Measurements from ENCODE around the gene NAA15.
"Not testable (repeated sequence)": the region's sequence is repeated elsewhere in the genome, so short reads cannot be mapped to it uniquely, and the experiment has no call there.

Gene NAA15

DNA sequence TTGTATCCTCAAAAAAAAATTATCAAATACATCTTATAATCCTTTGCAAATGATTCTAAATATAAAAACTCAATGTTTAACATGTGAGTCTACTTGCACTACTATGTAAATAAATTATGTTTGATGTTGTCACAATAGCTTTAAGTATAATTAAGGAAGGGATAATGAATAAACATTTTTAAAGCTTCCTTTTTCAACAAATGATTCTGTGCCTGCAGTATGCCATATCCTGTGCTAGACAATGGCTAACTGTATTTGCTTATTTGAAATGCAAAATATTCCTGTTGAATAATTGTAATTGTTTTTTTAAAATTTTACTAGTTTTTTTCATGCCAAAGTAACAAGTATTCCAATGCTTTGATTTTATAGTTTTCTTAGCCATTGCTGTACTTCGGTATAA lies 60.0 kb downstream of the NAA15 start:
- no peak for DNase-seq (ENCODE audit: low read depth in 2 of 2, low spot score in 1 of 2)

DNA sequence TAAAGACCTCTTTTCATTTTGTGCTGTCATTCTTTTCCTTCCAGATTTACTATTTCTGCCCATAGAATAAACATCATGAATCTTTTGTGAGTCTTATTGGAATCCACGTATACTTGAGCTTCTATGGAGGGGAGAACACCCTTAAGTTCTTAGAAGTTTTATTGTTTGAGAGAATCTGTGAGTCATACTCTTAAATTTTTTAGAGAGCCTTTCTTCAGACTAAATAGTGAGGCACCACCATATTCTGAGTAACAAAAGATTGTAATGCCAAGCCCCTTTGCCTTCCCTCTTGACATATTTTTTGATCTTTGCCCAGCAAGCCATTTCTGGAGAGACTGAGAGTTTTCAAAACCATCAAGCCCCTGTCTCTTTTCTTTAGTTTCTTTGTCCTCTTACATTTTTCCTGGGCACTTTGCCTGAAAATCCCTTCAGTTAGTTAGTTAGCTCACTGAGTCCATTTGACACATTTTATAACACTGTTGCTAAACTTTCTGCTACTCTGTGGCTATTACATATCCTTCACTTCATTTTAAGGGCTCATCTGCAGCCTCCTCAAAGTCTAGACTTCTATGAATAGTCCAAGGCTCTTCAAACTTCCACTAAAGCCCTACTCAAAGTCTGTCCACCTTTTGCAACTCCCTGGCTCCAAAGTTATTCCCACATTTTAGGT lies 66.3 kb downstream of the NAA15 start:
- no peak for DNase-seq (ENCODE audit: low read depth in 2 of 2, low spot score in 1 of 2)

DNA sequence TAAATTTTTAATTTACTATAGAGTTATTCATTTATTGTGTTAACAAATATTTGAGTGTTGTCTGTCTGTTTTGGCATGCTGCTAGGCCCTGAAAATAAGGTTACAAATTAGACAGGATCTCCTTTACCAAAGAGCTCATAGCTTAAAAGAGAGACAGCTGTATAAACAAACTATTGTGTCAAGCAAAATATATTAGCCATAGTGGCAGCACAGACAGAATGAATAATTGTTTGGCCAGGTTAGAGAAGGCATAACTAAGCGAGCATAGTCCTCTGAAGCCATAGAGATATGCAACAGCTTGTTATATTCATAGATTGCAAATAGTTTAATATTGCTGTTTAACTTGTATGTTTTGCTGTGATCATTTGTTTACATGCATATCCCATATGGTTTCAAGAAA lies 67.7 kb downstream of the NAA15 start:
- no peak for DNase-seq (ENCODE audit: low read depth in 2 of 2, low spot score in 1 of 2)

DNA sequence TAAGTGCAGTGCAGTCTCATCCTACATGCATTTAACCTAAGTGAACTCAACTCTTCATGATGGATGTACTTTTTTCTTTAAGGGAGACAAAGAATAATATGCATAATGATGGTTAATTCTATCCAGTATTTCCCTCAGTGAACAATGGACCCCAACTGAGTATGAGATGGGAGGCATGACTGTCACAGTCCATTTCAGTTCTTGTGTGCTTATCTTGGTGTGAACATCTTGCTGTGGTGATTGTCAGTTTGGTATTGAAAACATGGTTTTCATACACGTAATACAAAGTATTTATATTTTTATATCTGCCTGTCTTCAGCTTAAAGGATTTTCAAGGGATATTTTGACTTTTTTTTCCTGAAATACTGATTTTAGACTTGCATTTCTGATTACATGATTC lies 72.9 kb downstream of the NAA15 start:
- DNase-seq (ENCODE audit: low read depth in 2 of 2, low spot score in 1 of 2), result no peak

DNA sequence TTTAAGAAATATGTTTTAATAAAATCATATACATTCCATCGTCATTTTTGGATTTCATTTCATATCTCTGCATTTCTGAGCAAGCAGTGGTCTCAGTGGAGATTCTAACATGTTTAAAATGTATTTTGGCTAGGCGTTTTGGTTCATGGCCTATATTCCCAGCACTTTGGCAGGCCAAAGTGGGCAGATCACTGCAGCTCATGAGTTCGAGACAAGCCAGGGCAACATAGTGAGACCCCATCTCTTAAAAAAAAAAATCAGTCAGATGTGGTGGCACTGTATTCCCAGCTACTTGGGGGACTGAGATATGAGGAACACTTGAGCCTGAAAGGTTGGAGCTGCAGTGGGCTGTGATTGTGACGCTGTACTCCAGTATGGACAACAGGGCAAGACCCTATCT lies 85.1 kb downstream of the NAA15 start:
- DNase-seq (ENCODE audit: low read depth in 2 of 2, low spot score in 1 of 2), result no peak

DNA sequence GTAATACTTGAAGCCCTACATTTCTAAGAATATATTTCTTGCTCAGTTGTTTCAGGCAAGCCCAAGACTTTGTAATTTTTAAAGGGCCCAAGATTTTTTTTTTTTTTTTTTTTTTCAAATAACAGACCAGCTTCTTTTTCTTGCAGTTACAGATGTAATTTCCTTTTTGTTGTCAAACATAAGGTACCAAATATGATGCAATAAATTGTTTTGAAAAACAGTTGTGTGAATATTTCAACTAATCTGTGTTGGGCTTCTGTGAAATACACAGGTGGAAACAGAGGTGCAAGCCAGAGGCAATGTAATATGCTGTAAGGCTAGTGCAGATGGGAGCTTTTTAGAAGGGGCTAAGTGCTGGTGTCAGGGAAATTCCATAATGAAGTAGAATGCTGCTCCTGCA lies 87.8 kb downstream of the NAA15 start:
- DNase-seq (ENCODE audit: low read depth in 2 of 2, low spot score in 1 of 2), result no peak

DNA sequence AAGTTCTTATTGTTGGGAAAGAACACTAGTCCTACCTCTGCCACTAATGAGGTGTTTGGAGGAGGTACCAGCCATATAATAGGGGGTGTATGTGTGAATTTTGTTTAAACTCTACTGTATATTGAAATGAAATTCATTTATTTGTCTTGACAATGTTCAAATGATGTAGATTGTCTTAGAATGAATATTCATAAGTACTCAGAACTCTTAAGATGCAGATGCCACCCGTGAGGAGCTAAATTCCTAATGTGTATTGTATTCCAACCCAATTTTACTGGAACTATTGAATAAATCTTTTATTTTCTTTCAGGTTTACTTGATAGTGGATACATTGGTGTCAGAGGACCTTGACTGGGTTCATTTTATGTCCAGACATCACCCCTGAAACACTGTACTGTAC lies 88.7 kb downstream of the NAA15 start:
- no peak for DNase-seq (ENCODE audit: low read depth in 2 of 2, low spot score in 1 of 2)

DNA sequence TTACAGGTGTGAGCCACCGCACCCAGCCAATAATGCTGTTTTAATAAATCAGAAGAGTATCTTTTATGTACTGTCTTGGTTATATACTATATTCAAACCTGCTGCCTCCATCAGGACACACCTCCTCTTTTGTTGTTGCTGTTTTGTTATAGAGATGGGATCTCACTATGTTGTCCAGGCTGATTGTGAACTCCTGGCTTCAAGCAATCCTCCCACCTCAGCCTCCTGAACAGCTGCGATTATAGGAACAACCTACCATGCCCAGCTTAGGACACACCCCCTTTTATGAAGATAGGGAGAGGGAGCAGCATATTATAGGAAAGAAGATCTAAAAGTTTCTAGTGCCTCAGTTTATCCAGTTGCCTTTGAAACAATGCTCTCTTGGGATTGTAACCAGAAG lies 90.4 kb downstream of the NAA15 start:
- DNase-seq (ENCODE audit: low read depth in 2 of 2, low spot score in 1 of 2), result no peak

DNA sequence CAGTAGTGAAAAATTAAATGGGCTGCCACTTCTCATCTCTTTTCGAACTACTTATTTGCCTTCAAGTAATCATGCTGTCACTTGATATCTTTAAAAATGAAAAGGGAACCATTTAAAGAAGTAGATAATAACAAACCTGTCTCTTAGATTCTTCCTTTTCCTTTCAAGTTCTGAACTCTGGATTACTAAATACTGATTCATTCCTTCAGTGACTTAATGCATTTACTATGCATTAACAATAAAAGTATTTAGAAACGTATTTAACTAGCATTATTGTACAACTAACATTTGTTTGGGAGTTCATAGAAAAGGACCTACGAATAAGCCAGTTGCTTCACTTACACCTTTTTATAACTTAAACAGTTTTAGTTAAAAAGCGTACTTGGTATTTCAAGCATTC lies 91.5 kb downstream of the NAA15 start:
- no peak for DNase-seq (ENCODE audit: low read depth in 2 of 2, low spot score in 1 of 2)

DNA sequence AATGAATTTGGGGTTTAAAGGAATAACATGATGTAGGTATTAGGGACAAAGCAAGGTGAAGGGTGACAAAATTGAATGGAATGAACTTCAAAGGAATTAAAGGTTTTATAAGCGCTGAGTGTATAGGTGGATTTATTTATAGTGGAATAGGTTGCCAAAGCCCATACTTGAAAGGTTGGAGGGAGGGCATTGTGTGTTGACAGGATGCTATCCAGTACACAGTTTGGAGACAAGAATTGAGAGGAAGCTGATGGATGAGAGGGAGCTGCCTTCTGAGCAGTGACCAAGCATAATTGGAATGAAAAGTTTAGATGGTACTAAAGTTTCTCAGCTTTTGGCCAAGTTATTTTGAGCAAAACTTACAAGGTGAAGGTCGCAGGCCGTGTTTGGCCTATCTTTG lies 100.1 kb downstream of the NAA15 start:
- no peak for DNase-seq (ENCODE audit: low read depth in 2 of 2, low spot score in 1 of 2)

DNA sequence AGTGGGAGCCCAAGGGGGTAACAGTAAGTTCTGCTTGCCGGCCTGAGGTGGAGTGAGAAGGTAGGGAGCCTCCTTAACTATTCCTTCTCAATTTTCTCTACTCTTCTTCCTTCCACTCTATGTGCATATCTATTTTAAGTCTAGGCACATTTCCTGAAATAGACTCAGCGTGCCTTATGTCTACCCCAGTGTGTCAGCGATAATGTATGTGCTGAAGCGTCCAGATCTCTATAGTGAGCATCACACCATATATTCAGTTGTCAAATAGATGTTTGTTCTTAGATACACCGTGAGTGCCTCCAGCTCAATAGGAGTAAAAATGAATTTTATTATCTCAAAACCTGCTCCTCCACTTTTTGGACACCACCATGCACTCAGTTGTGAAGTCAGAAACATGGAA lies 101.1 kb downstream of the NAA15 start:
- DNase-seq (ENCODE audit: low read depth in 2 of 2, low spot score in 1 of 2), result no peak

DNA sequence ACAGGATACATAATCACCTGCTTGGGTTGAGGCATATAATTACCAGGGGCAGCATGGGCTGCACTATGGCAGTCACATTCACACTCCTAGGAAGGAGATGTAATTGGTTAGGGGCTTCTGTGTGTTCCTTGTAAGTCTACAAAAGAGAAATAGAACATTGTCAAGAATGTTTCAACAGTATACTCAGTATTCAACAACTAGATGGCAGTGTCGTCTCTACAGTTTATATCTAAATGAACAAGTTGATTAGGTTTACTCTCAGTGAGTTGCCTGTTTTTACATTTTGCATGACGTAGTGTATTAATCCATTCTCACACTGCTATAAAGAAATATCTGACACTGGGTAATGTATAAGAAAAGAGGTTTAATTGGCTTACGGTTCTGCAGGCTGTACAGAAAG lies 102.2 kb downstream of the NAA15 start:
- no peak for DNase-seq (ENCODE audit: low read depth in 2 of 2, low spot score in 1 of 2)

DNA sequence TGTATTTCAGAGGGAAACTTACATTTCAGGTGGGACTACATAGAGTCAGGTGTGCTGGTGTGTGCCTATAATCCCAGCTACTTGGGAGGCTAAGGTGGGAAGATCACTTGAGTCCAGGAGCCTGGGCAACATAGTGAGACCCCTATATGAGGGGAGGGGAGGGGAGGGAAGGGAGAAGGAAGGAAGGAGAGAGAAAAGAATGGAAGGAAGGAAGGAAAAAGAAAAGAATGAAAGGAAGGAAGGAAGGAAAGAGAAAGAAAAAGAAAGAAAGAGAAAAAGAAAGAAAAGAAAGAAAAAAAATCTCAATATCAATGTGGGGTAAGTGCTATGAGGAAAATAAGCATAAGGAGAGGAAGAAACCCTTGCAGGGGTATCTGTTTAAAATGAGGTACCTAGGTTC lies 109.0 kb downstream of the NAA15 start:
- no peak for DNase-seq (ENCODE audit: low read depth in 2 of 2, low spot score in 1 of 2)

DNA sequence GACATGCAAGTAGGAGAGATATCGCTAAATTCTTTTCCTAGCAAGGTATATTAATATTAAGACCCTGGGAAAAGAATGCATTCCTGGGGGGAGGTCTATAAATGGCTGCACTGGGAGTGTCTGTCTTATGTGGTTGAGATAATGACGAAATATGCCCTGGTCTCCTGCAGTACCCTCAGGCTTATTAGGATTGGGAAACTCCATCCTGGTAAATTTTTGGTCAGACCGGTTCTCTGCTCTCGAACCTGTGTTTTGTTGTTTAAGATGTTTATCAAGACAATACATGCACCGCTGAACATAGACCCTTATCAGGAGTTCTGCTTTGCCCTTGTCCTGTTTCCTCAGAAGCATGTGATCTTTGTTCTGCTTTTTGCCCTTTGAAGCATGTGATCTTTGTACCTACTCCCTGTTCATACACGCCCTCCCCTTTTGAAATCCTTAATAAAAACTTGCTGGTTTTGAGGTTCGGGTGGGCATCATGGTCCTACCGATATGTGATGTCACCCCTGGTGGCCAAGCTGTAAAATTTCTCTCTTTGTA lies 113.4 kb downstream of the NAA15 start:
- DNase-seq (ENCODE audit: low read depth in 2 of 2, low spot score in 1 of 2), result not testable (repeated sequence)

DNA sequence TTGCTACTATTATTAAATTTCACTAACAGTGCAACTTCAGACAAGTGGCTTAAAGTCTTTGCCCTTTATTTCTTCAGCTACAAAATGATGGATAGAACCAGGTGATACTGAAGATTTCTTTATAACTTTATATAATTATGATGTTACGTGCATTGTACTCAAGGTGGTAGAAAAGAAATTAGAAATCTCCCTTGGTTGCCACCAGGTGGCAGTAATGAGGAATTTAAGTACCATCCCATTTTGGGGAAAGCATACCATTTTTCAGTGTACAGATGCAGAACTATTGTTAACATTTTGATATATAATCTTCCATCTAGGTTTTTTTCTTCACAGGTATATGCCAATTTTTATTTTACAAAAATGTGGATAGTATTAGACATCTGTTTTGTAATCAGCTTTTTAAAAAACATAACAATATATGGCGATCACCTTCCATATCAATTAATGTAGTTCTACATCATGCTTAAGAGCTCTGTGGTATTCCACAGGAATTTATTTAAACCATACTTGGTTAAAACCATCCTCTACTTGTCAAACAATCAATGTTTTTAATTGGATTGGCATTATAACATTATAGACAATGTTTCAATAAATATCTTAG lies 114.9 kb downstream of the NAA15 start:
- DNase-seq (ENCODE audit: low read depth in 2 of 2, low spot score in 1 of 2), result no peak

DNA sequence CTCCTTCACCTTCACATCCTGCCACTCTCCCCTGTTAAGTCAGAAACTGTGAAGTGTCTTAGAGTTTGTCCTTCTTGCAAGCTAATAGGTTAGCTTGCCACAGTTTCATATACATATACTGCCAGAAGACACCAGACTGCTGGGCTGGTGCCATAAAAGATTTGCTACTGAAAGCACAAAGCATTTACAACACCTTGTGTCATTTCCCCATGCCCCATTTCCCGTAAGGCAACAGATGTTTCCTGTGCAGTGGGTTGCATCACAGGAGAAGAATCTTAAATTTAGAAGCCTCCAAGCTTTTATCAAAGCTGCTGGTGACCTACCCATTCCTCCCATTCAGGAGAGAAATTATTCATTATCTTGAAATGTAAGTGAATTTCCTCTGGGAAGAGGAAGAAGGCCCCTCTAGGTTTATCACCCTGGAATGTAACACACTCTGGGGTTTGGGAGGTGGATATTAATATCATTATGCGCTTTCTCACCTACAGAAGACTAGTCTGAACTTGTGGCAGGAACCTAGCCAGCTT lies 118.1 kb downstream of the NAA15 start:
- DNase-seq (ENCODE audit: low read depth in 2 of 2, low spot score in 1 of 2), result no peak

DNA sequence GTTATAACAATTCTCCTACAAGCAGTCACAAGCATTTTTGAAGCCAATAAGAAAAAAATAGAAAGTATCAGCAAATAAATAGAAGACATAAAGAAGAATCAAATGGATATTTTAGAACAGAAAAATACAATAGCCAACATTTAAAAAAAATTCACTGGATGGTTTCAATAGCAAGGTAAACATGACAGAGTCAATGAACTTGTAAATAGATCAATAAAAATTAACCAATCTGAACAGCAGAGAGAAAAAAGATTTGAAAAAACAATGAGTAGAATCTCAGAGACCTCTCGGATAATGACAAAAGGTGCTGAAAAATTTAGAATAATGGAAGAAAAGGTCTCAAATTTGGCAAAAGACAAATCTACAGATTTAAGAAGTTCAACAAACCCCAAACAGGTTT lies 119.3 kb downstream of the NAA15 start:
- no peak for DNase-seq (ENCODE audit: low read depth in 2 of 2, low spot score in 1 of 2)

DNA sequence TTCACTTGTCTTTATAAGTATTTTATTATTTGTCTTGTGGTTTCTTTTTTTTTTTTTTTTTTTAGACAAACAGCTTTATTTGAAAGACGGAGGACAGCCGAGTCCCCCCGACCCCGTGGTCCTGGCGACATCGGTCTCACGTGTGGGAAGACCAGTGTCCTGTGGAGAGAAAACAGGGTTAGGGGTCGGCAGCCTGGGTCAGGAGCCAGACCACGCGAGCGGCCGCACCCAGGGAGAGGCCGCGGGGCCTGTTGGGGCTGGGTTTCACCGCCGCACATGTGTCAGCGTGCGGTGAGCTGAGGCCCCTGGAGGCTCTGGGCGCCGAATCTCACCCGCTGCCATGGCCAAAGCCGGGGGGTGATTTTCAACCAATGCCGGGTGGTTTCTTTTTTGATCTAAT lies 134.8 kb downstream of the NAA15 start:
- DNase-seq (ENCODE audit: low read depth in 2 of 2, low spot score in 1 of 2), result no peak

DNA sequence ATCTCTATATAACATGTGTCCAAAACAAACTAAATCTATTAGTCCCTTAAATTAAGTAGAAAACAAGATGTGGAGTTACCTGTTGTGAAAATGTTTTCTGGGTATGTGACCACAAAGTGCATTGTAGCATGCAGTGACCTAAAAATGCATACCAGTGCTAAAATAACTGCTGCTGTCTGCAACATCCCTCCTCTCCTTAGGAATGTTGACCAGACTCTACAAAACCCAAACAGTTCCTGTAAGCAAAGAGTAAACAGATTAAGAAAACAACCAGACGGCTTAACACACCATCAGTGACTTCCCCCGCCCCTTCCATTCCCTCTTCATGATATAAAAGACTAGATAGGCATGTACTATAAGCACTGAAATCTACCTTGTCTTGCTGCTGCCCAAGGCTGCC lies 136.8 kb downstream of the NAA15 start:
- DNase-seq (ENCODE audit: low read depth in 2 of 2, low spot score in 1 of 2), result no peak

DNA sequence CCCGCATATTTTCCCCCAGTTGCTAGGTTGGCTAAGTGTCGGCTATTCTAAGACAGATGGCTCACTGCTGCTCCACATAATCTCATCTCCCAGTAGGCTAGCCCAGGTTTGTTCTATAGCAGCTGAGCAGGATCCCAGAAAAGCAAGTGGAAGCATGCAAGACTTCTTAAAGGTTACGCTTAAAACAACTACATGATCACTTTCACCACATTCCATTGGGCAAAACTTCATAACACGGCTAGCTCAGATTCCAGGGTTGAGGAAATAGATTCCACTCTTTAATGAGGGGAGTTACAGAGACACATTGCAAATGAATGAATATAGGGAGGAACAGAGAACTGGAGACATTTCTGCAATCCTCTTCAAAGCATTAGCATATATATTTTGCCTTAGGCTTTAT lies 139.7 kb downstream of the NAA15 start:
- no peak for DNase-seq (ENCODE audit: low read depth in 2 of 2, low spot score in 1 of 2)

DNA sequence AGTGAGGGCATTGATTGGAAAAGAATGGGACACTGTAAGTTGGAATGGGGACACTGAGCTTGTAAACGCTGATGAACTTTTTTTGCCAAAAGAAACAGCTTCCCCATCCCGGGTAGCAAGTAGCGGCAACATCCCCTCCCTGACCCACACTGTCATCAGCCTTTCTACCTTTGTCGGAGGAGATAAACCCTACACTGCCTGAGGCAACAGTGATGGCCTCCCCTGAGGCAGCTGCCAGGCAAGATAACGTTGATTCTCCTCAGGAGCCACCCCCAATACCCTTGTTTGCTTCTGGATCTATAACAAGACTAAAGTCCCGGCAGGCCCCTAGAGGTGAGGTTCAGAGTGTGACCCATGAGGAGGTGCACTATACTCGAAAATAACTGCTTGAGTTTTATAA lies 142.4 kb downstream of the NAA15 start:
- no peak for DNase-seq (ENCODE audit: low read depth in 2 of 2, low spot score in 1 of 2)

DNA sequence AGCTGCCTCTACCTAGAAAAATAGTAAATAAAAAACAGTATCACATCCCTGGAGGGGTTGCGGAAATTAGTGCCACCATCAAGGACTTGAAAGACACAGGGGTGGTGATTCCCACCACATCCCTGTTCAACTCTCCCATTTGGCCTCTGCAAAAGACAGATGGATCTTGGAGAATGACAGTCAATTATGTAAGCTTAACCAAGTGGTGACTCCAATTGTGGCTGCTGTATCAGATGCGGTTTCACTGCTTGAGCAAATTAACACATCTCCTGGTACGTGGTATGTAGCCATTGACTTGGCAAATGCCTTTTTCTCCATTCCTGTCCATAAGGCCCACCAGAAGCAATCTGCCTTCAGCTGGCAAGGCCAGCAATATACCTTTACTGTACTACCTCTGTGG lies 143.6 kb downstream of the NAA15 start:
- not testable (repeated sequence) for DNase-seq (ENCODE audit: low read depth in 2 of 2, low spot score in 1 of 2)

DNA sequence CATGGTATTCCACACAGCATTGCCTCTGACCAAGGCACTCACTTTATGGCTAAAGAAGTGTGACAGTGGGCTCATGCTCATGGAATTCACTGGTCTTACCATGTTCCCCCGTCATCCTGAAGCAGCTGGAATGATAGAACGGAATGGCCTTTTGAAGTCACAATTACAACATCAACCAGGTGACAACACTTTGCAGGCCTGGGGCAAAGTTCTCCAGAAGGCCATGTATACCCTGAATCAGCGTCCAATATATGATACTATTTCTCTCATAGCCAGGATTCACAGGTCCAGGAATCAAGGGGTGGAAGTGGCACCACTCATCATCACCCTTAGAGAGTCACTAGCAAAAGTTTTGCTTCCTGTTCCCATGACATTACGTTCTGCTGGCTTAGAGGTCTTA lies 145.8 kb downstream of the NAA15 start:
- not testable (repeated sequence) for DNase-seq (ENCODE audit: low read depth in 2 of 2, low spot score in 1 of 2)
